Fibroblast of lung (primary cell): ENCODE data around the gene ZBTB40.

Experiments used
- EZH2 ChIP-seq: IDR thresholded peaks from 2 replicates; pipeline ENCODE4 v1.5.1; 2012; ENCODE audit warnings: low read length, control low read depth, mild to moderate bottlenecking; ENCODE audit errors: missing control alignments
- TF ChIP-seq, protein P1 (sequence below), 2 donors: IDR thresholded peaks in 1 of 2; conservative IDR thresholded peaks in 1 of 2; 1 replicate in 1 of 2; 2 replicates in 1 of 2; pipeline ENCODE4 v1.5.1; 2011 to 2012; ENCODE audit warnings: low read length in 2 of 2, control low read depth in 1 of 2, inconsistent platforms in 1 of 2, low read depth in 1 of 2, mild to moderate bottlenecking in 1 of 2

DNA sequence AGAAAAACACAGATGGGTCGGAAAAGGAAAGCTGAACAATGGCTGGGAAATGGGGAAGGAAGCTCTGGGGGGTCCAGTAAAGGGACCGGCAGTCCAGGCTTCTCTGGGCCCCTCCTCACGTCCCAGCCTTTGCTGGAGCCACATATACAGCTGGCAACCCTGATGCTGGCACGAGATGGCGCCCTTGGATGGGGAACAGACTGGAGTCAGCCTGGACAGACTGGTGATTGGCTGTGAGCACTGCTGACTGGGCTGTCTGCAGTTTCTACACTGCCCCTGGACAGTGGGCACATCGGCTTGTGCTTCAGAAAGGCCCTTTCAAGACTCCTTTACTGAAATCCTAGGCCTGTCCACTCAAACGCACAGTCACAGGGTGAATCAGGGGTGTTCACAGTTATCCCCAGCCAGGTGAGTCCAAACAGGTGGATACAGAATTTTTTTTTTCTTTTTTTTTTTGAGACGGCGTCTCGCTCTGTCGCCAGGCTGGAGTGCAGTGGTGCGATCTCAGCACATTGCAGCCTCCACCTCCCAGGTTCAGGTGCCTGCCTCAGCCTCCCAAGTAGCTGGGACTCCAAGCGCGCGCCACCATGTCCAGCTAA is 31.1 kb upstream of the ZBTB40 start:
- TF ChIP-seq, protein P1, sequence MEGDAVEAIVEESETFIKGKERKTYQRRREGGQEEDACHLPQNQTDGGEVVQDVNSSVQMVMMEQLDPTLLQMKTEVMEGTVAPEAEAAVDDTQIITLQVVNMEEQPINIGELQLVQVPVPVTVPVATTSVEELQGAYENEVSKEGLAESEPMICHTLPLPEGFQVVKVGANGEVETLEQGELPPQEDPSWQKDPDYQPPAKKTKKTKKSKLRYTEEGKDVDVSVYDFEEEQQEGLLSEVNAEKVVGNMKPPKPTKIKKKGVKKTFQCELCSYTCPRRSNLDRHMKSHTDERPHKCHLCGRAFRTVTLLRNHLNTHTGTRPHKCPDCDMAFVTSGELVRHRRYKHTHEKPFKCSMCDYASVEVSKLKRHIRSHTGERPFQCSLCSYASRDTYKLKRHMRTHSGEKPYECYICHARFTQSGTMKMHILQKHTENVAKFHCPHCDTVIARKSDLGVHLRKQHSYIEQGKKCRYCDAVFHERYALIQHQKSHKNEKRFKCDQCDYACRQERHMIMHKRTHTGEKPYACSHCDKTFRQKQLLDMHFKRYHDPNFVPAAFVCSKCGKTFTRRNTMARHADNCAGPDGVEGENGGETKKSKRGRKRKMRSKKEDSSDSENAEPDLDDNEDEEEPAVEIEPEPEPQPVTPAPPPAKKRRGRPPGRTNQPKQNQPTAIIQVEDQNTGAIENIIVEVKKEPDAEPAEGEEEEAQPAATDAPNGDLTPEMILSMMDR (conservative IDR thresholded peaks at IDR 0.05 in 1 of 2, IDR thresholded peaks at IDR 0.05 in 1 of 2; ENCODE audit: low read depth in 1 of 2, low read length in 2 of 2), result peak; percentile 67 to 90
- TF ChIP-seq EZH2, result no peak
